Amygdala (tissue), 56 donors: Measurements from ENCODE around the gene AGBL4.

ENCODE experiments used
- DNase-seq, 56 donors: peaks; one replicate each; lab custom pipeline; 2025; lab: John Stamatoyannopoulos, UW

Gene AGBL4

GRCh38 chr1:48701445-48701844 is 1322.3 kb downstream of the AGBL4 start:
- no peak for DNase-seq

- peak in 43 of 56 donors; percentile 3 to 81 (median 20) for DNase-seq
These were observed 1326.6 kb downstream of the AGBL4 start for GRCh38 chr1:48697066-48697707.

GRCh38 chr1:48695161-48695560 is 1328.6 kb downstream of the AGBL4 start:
- no peak for DNase-seq

GRCh38 chr1:48693674-48694320 is 1330.0 kb downstream of the AGBL4 start:
- DNase-seq = no peak

- no peak for DNase-seq
These were observed 1330.6 kb downstream of the AGBL4 start for GRCh38 chr1:48693180-48693579.

GRCh38 chr1:48692235-48692634 is 1331.5 kb downstream of the AGBL4 start:
- peak in 32 of 56 donors; percentile 4 to 66 (median 26) for DNase-seq

DNA sequence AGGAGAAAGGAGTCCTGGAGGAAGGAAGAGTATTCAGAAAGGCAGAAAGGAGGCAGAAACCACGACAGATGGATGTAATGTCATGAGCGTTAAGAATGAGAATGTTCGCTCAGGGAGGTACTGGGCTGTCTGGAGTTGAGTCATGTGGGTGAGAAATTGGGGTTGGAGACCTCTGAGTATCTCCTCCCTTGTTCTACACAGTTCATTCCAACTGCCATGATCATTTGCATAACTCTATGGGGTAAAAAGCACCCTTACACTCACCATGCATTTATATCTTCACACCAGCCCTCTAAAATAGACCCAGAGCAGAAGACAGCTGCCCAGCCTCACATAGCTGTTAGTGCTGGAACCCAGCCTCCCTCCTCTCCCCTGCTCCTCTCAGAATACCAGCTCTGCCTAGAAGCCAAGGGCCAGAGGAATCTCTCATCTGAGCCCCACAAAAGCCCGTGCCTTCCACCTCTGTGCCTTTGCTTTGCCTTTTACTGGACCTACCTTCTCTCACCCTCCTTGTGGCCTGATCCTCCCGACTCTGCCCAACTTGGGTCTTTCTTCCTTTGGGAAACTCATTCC is 1332.2 kb downstream of the AGBL4 start:
- no peak for DNase-seq

DNA sequence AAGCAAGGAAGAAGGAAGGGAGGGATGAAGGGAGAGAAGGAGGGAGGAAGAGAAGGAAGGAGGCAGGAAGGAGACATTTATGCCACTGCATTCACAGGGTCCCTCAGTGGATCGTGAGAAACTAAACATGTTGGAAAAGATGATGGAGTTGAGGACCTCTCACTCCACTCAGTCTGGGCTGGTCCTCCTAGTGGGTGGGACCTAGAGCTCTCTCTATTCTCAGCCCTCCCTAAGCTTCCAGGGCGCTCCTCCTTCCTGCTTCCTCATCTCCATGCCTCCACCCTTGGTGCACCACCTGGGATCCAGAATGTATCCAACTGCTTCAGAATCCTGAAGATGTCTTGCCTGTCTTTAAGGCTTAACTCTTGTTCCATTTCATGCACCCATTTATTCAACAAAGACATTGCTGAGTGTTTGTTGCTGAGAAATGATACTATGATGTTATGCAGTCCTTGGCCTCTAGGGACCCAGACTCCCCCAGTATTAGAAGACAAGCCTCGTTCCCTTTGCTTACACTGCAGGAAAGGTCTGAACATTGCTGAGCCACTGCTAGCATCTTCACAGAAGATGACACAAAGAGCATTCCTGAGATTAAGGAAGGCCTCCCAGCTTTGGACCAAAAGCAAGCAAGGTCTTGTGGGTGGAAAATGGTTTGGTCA is 1335.5 kb downstream of the AGBL4 start:
- DNase-seq = no peak

GRCh38 chr1:48687282-48688045 is 1336.3 kb downstream of the AGBL4 start:
- DNase-seq = no peak

DNA sequence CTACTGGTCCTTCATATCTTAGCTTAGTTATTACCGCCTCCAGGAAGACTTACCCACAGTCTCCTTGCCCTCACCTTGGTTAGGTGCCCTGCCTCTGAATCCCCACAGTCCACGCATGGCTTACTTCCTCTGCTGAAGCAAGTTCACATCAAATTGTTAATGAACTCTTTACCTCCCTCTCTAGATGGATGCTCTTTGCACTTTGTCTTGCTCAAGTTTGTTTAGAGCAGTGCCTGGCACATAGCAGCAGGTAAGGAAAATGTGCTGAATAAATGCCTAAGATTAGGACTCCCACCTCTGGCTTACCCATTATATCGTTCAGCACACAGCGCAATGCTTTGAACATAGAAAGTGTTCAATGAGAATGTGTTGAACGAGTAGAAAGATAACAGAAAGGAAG is 1337.6 kb downstream of the AGBL4 start:
- DNase-seq = no peak

DNA sequence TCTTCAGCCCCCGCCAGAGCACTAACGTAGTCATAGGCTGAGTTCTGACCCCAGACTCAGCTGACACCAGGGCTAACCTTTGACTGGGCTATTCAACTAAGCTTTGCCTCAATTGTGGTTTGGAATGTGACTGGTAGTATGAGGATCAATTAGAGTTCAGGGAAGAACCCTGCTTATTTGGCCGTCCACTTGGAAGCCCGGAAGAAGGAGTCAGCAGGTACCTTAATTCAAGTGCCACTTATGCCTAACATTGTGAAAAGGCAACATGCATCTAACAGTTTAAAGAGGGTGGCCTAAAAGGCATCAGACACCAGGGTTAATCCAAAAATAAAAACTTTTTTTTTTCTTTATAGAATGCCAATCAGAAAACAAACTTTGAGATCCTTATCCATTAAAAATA is 1339.4 kb downstream of the AGBL4 start:
- no peak for DNase-seq

GRCh38 chr1:48683839-48684238 is 1339.9 kb downstream of the AGBL4 start:
- no peak for DNase-seq

DNA sequence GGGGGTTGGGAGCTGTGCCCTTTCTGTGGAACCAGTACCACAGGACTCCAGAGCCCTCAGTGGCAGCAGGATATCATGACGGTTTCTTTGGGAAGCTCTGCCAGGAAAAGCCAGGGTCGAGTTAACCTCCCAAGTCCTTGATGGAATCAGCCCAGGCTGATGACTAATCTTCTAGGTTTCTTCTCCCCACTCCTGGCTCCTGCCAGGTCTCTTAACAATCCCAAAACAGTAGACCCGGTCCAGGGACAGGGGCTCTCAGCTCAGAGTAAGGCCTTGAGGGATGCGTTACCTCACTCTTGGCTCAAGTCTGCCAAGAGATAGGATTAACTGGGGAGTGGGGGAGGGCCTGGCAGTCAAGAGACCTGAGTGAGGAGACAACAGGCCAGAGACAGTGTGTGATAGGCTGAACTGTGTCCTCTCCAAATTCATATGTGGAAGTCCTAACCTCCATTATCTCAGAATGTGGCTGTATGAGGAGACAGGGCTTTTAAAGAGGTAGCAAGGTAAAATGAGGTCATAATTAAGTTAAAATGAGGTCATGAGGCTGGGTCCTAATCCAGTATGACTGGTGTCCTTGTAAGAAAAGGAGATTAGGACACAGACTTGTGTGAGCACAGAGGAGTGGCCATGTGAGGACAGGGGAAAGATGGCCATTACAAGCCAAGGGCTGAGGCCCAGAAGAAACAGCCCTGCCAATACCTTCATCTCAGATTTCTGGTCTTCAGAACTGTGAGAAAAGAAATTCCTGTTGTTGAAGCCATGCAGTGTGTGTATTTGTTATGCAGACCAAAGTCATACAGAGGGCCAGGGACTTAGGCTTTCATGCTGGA is 1342.1 kb downstream of the AGBL4 start:
- no peak for DNase-seq

GRCh38 chr1:48680411-48681035 is 1343.2 kb downstream of the AGBL4 start:
- DNase-seq = no peak

DNA sequence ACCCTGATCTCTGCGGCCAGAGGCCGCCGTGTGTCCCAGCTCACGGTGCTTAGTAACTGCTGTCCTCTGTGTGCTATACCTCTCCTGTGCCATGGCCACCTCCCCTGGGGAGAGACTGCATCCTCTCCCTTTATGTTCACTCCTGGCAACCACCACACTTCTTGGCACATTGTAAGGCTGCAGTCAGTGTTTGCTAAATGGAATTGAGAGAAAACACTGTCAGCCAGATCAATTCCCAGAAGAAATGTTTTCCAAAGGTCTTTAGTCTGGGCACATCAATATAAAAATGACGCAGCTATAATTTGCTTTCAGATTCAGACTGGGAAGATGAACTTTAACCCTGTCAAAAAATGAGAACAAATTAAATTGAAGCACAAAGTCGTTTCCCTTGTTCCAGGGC is 1343.9 kb downstream of the AGBL4 start:
- no peak for DNase-seq

- DNase-seq = no peak
These were observed 1344.8 kb downstream of the AGBL4 start for GRCh38 chr1:48678710-48679505.

- peak in 44 of 56 donors; percentile 4 to 79 (median 30) for DNase-seq
These were observed 1346.2 kb downstream of the AGBL4 start for GRCh38 chr1:48677306-48678287.
